ENCODE data around the gene SLC30A10.

SLC30A10 gene

DNA sequence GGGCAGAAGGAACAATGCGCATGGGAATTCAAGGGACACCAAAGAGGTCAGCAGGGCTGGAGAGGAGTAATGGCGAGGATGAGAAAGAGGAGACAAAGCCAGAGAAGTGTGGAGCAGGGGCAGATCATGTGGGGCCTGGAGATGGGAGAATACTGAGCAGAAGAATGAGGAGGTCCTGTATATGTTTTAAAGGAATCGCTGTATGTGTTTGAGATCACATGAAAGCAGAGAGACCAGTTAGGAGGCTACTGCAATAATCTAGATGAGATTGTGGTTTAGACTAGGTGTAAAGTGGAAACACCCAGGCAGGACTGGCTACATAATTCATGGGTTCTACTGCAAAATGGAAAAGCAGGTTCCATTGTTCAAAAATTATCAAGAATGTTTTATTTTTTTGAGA is 33.3 kb upstream of the SLC30A10 start:
- Histone ChIP-seq H3K36me3 (ENCODE audit: insufficient read depth, low read length) (no peaks in the 10 kb centered on the region), H3K27me3 (ENCODE audit: insufficient read depth, low read length, poor library complexity, severe bottlenecking) (no peaks in the 10 kb centered on the region), H3F3A (ENCODE audit: low read depth) (no peaks in the 10 kb centered on the region), H3K4me3 (ENCODE audit: low read length, poor library complexity, severe bottlenecking) (no peak overlapping the region), H2AFZ (ENCODE audit: low read length) (no peak overlapping the region), H3K4me2 (ENCODE audit: low read depth, low read length, poor library complexity, severe bottlenecking) (no peak overlapping the region), H3K9me3 (ENCODE audit: insufficient read depth, low read depth, low read length) (no peaks in the 10 kb centered on the region), H3K4me1 (ENCODE audit: insufficient read depth, low read length, poor library complexity, severe bottlenecking) (no peaks in the 10 kb centered on the region), H4K20me1 (ENCODE audit: insufficient read depth, low read length, poor library complexity, severe bottlenecking) (no peaks in the 10 kb centered on the region), H3K79me2 (ENCODE audit: insufficient read depth, low read length) (no peaks in the 10 kb centered on the region), H3K9ac (ENCODE audit: low read depth, low read length, poor library complexity, severe bottlenecking) (no peak overlapping the region), H3K9me2 (replicated peaks; ENCODE audit: low read depth, low read length) (no peaks in the 10 kb centered on the region)
- TF ChIP-seq EZH2phosphoT487 (IDR thresholded peaks at IDR 0.05; ENCODE audit: borderline replicate concordance) = no peak
- TF ChIP-seq, protein P1, sequence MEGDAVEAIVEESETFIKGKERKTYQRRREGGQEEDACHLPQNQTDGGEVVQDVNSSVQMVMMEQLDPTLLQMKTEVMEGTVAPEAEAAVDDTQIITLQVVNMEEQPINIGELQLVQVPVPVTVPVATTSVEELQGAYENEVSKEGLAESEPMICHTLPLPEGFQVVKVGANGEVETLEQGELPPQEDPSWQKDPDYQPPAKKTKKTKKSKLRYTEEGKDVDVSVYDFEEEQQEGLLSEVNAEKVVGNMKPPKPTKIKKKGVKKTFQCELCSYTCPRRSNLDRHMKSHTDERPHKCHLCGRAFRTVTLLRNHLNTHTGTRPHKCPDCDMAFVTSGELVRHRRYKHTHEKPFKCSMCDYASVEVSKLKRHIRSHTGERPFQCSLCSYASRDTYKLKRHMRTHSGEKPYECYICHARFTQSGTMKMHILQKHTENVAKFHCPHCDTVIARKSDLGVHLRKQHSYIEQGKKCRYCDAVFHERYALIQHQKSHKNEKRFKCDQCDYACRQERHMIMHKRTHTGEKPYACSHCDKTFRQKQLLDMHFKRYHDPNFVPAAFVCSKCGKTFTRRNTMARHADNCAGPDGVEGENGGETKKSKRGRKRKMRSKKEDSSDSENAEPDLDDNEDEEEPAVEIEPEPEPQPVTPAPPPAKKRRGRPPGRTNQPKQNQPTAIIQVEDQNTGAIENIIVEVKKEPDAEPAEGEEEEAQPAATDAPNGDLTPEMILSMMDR (conservative IDR thresholded peaks at IDR 0.05; ENCODE audit: low read length) = no peak

DNA sequence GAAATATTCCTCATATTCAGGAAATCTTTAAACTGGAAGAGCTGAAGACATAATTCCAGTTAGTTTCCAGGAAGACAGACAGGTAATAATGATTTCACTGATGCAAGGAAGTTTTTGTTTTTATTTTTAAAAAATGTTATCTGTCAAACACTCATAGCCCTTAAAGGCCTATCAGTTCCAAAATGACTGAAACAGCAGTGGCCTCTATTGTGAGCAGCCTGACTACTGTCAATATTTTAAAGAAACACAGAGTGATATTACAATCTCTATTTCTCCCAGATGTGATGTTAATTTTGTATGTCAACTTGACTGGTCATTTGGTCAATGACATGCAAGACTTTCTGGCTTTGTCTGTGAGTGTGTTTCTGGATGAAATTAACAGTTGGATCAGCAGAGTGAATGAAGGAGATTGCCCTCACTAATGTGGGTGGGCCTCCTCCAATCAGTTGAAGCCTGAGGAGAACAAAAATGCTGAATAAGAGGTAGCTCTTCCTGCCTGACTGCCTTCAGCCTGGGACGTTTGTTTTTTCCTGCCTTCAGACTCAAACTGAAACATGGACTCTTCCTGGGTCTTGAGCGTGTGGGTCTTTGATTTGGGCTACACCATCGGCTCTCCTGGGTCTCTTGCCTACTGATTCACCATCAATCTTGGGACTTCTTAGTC is 31.3 kb upstream of the SLC30A10 start:
- H3K9ac ChIP-seq (ENCODE audit: low read depth, low read length, poor library complexity, severe bottlenecking) = no peak overlapping the region
- H3K79me2 ChIP-seq (ENCODE audit: insufficient read depth, low read length) = no peaks in the 10 kb centered on the region
- H3K27me3 ChIP-seq (ENCODE audit: insufficient read depth, low read length, poor library complexity, severe bottlenecking) = no peaks in the 10 kb centered on the region
- H3K9me3 ChIP-seq (ENCODE audit: insufficient read depth, low read depth, low read length) = no peaks in the 10 kb centered on the region
- no peak overlapping the region for H2AFZ ChIP-seq (ENCODE audit: low read length)
- no peak overlapping the region for H3K4me2 ChIP-seq (ENCODE audit: low read depth, low read length, poor library complexity, severe bottlenecking)
- TF ChIP-seq, protein P1 (conservative IDR thresholded peaks at IDR 0.05; ENCODE audit: low read length) = no peak
- H3K9me2 ChIP-seq (replicated peaks; ENCODE audit: low read depth, low read length) = no peaks in the 10 kb centered on the region
- H3F3A ChIP-seq (ENCODE audit: low read depth) = no peaks in the 10 kb centered on the region
- H3K4me3 ChIP-seq (ENCODE audit: low read length, poor library complexity, severe bottlenecking) = no peak overlapping the region
- H3K4me1 ChIP-seq (ENCODE audit: insufficient read depth, low read length, poor library complexity, severe bottlenecking) = no peaks in the 10 kb centered on the region
- no peaks in the 10 kb centered on the region for H4K20me1 ChIP-seq (ENCODE audit: insufficient read depth, low read length, poor library complexity, severe bottlenecking)
- no peaks in the 10 kb centered on the region for H3K36me3 ChIP-seq (ENCODE audit: insufficient read depth, low read length)

DNA sequence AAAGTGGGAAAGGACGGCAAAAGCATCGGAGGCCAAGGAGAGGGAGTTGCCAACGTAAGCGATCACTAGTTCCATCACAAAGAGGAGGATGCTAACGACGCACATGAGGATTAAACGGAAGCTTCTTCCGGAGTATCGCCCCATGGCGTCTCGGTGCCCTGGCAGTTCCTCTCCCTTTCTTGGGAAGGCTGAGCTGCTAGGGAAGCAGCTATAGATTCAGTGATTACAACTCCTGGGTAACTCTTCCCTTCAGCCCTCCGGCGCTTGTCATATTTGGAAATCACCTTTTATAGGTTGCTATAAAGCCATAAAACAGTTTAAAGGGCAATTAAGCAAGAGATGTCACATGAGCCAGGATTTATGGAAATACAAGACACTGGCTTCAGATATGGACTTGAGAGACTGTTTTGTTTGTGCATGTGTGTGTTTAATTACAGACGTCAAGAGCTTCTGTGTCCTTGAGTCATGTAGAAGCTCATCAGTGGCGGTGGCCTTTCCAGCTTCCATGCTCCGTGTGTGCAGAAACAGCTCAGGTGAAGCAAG is 30.6 kb upstream of the SLC30A10 start:
- Histone ChIP-seq H3F3A (ENCODE audit: low read depth) (no peaks in the 10 kb centered on the region), H3K36me3 (ENCODE audit: insufficient read depth, low read length) (no peaks in the 10 kb centered on the region), H3K4me1 (ENCODE audit: insufficient read depth, low read length, poor library complexity, severe bottlenecking) (no peaks in the 10 kb centered on the region), H3K9me2 (replicated peaks; ENCODE audit: low read depth, low read length) (no peaks in the 10 kb centered on the region), H2AFZ (ENCODE audit: low read length) (no peak overlapping the region), H3K9ac (ENCODE audit: low read depth, low read length, poor library complexity, severe bottlenecking) (no peak overlapping the region), H3K9me3 (ENCODE audit: insufficient read depth, low read depth, low read length) (no peaks in the 10 kb centered on the region), H3K27me3 (ENCODE audit: insufficient read depth, low read length, poor library complexity, severe bottlenecking) (no peaks in the 10 kb centered on the region), H3K79me2 (ENCODE audit: insufficient read depth, low read length) (no peaks in the 10 kb centered on the region), H4K20me1 (ENCODE audit: insufficient read depth, low read length, poor library complexity, severe bottlenecking) (no peaks in the 10 kb centered on the region), H3K4me3 (ENCODE audit: low read length, poor library complexity, severe bottlenecking) (no peak overlapping the region), H3K4me2 (ENCODE audit: low read depth, low read length, poor library complexity, severe bottlenecking) (no peak overlapping the region)
- TF ChIP-seq EZH2phosphoT487 (IDR thresholded peaks at IDR 0.05; ENCODE audit: borderline replicate concordance) = no peak
- TF ChIP-seq, protein P1 (conservative IDR thresholded peaks at IDR 0.05; ENCODE audit: low read length) = no peak
